Activated CD8-positive, alpha-beta T cell treated with anti-CD3 and anti-CD28 coated beads, Interleukin-2, amount 10 ng/mL, durations not matched to agents 7 days and 5 days (primary cell): ENCODE measurements around the gene GUCA2A. TPM values are rescaled to one million over a fixed set of nuclear protein-coding genes. Genes with fewer than 3 reads are reported as not detected.
"Not testable (repeated sequence)": the region's sequence is repeated elsewhere in the genome, so short reads cannot be mapped to it uniquely, and the experiment has no call there.

Experiments
- ATAC-seq: fragments of 150-1000 bp; cut with Tn5 transposase; one replicate; pipeline ENCODE4 v1.10.0; 2021; ENCODE audit warnings: moderate library complexity
- CTCF ChIA-PET: fragments of 350-600 bp; sonication (Branson Sonifier 250); formaldehyde crosslinking; loops from one replicate; lab custom pipeline; 2021; ENCODE audit warnings: antibody characterized with exemption; lab: Charles Lee
- POLR2A ChIA-PET: fragments of 350-600 bp; sonication (Branson Sonifier 250); formaldehyde crosslinking; loops from one replicate; lab custom pipeline; 2021; ENCODE audit warnings: antibody characterized with exemption; lab: Charles Lee
- DNase-seq: peaks from one replicate; pipeline ENCODE4 v3.0.0-alpha.2; 2020
- H3K27ac Mint-ChIP-seq: one replicate; pipeline ENCODE4 v1.8.0; 2021; ENCODE audit warnings: mild to moderate bottlenecking, mixed read lengths
- H3K27me3 Mint-ChIP-seq: one replicate; pipeline ENCODE4 v1.8.0; 2021; ENCODE audit warnings: low read depth, mixed read lengths
- H3K36me3 Mint-ChIP-seq: one replicate; pipeline ENCODE4 v1.8.0; 2021; ENCODE audit warnings: low read depth, mixed read lengths
- H3K4me1 Mint-ChIP-seq: one replicate; pipeline ENCODE4 v1.8.0; 2021; ENCODE audit warnings: low read depth, mixed read lengths
- H3K4me3 Mint-ChIP-seq: one replicate; pipeline ENCODE4 v1.8.0; 2021; ENCODE audit warnings: mild to moderate bottlenecking, mixed read lengths
- H3K9me3 Mint-ChIP-seq: one replicate; pipeline ENCODE4 v1.8.0; 2022; ENCODE audit warnings: mixed read lengths; ENCODE audit not compliant: insufficient read depth
- total RNA-seq, 2 experiments: library from RNA; stranded (reverse); gene quantifications; one replicate each; pipeline ENCODE4 v1.2.3, GENCODE V29; 2021

GUCA2A gene
- not detected for total RNA-seq

- H3K27ac Mint-ChIP-seq, result no peak within 1 kb of the TSS
- peaks cover 13% of the 10 kb centered on the region for H3K9me3 Mint-ChIP-seq
- POLR2A ChIA-PET, result no interaction called here
- peaks cover 5% of the 10 kb centered on the region for H3K27me3 Mint-ChIP-seq
- no peak within 1 kb of the TSS for H3K4me3 Mint-ChIP-seq
- H3K36me3 Mint-ChIP-seq, result no peaks in the 10 kb centered on the region
- DNase-seq (no peak), ATAC-seq (no peak)
- CTCF ChIA-PET, result interaction anchor here (6.1 kb wide), 1 partner anchor 8 kb away, joined by 32 read pairs; no protein-coding TSS in a partner anchor
- peaks cover 6% of the 10 kb centered on the region for H3K4me1 Mint-ChIP-seq
Observed at GRCh38 chr1:42164551-42165420, at the start of gene GUCA2A. TSS of gene GUCA2A (minus strand) at chr1:42164745. CDS start at chr1:42164712, 33 bp downstream.

GRCh38 chr1:42211224-42211623 is 46.7 kb upstream of the GUCA2A start:
- DNase-seq (no peak), ATAC-seq (no peak)
- Mint-ChIP-seq H3K9me3 (peaks cover 29% of the 10 kb centered on the region), H3K27me3 (no peaks in the 10 kb centered on the region), H3K4me3 (no peak overlapping the region), H3K27ac (no peak overlapping the region), H3K36me3 (peaks cover 63% of the 10 kb centered on the region), H3K4me1 (peaks cover 6% of the 10 kb centered on the region)
- CTCF ChIA-PET, result interaction anchor here (1.1 kb wide), 1 partner anchor 38 kb away, joined by 3 read pairs; no protein-coding TSS in a partner anchor
- POLR2A ChIA-PET, result no interaction called here

- ATAC-seq, result no peak
- DNase-seq, result no peak
- H3K9me3 Mint-ChIP-seq, result peaks cover 29% of the 10 kb centered on the region
- H3K4me3 Mint-ChIP-seq, result no peak overlapping the region
- H3K27ac Mint-ChIP-seq, result no peak overlapping the region
- ChIA-PET POLR2A (no interaction called here), CTCF (interaction anchor here (1.1 kb wide), 1 partner anchor 37 kb away, joined by 3 read pairs; no protein-coding TSS in a partner anchor)
- peaks cover 7% of the 10 kb centered on the region for H3K4me1 Mint-ChIP-seq
- H3K36me3 Mint-ChIP-seq, result peaks cover 68% of the 10 kb centered on the region
- H3K27me3 Mint-ChIP-seq, result no peaks in the 10 kb centered on the region
Observed at GRCh38 chr1:42210421-42211133, 46.0 kb upstream of the GUCA2A start.

DNA sequence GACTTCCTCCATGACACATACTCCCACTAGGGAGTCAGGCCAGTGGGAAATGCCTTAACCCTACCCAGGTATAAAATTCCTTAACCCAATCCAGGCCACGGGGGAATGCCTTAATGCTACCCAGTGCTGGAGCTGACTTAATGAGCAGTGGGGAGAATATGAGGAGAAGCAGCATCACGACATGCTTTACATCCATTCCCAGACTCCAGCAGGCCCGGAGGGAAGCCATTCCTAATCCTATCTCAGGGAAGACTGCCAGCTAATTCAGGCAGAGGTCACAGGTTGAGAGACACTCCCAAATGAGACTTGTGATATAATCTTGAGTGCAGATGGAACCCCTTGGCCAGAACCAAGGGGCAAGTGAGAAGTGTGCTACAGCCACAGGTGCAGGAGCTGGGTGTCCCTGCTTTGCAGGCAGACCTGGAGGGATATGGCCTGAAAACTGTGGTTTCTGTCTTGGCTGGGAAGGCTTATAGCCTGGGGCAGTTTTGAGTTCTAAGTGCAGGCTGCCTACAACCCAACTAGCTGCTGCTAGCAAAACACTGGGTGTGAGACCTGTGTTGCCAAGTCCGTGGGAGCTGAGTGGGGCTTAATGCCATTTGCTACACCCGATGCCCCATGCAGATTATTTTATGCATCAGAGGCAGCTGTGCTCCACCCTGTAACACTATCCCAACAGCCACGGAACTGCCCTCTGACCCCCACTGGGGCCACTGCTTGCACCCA is 45.1 kb upstream of the GUCA2A start:
- CTCF ChIA-PET, result interaction anchor here (1.1 kb wide), 1 partner anchor 36 kb away, joined by 3 read pairs; no protein-coding TSS in a partner anchor
- H3K27ac Mint-ChIP-seq, result no peak overlapping the region
- ATAC-seq (no peak), DNase-seq (no peak)
- no peak overlapping the region for H3K4me3 Mint-ChIP-seq
- H3K9me3 Mint-ChIP-seq, result peaks cover 22% of the 10 kb centered on the region
- peaks cover 74% of the 10 kb centered on the region for H3K36me3 Mint-ChIP-seq
- no peaks in the 10 kb centered on the region for H3K27me3 Mint-ChIP-seq
- peaks cover 7% of the 10 kb centered on the region for H3K4me1 Mint-ChIP-seq
- POLR2A ChIA-PET, result no interaction called here

DNA sequence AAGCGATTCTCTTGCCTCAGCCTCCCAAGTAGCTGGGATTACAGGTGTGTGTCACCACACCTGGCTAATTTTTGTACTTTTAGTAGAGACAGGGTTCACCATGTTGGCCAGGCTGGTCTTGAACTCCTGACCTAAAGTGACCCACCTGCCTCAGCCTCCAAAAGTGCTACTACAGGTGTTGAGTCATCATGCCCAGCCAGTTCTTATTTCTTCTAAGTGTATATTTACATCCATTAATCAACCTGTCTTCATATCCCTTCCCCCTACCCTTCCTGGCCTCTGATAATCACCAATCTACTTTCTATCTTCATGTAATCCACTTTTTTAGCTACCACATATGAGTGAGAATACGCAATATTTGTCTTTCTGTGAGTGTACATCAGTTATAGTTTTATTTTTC is 42.4 kb upstream of the GUCA2A start:
- Mint-ChIP-seq H3K9me3 (peaks cover 16% of the 10 kb centered on the region), H3K36me3 (peaks cover 79% of the 10 kb centered on the region)
- H3K4me3 Mint-ChIP-seq, H3K27ac Mint-ChIP-seq, DNase-seq, ATAC-seq, CTCF ChIA-PET, H3K4me1 Mint-ChIP-seq, H3K27me3 Mint-ChIP-seq, POLR2A ChIA-PET: not testable (repeated sequence)

DNA sequence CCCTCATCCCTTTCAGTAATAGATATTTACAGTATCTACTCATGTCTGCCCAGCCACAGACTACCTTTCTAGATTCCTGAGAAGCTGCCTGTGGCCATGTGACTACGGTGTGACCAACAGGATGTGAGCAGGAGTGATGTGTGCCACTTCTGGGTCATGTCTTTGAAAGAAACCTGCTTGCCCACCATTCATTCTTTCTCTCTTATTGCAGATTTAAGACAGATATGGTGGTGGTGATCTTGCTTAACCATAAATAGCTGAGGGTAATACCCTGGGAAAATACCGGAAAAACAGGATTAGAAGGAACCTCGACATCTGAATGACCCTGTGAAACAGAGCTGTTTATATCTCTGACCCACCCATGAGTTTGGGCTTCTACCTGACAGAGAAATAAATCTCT is 41.6 kb upstream of the GUCA2A start:
- no peak for ATAC-seq
- peaks cover 79% of the 10 kb centered on the region for H3K36me3 Mint-ChIP-seq
- no peak overlapping the region for H3K4me3 Mint-ChIP-seq
- no peak for DNase-seq
- CTCF ChIA-PET, result no interaction called here
- peaks cover 2% of the 10 kb centered on the region for H3K4me1 Mint-ChIP-seq
- H3K27me3 Mint-ChIP-seq, result no peaks in the 10 kb centered on the region
- POLR2A ChIA-PET, result no interaction called here
- peaks cover 16% of the 10 kb centered on the region for H3K9me3 Mint-ChIP-seq
- H3K27ac Mint-ChIP-seq, result no peak overlapping the region

DNA sequence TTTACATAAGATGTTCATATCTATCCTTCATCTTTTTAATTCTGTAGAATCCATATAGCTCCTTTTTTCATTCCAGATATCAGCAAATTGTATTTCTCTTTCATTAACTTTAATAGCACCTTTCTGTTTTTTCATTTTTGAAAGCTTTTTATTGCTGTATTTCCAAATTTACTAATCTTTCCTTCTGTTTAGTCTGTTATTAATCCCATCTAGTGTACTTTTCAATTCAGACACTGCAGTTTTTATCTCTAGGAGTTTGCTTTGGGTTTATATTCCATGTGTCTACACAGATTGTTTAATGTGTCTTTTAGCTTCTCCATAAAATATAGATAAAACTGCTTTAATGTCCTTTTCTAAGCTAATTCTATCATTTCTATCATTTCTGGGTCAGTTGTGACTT is 37.4 kb upstream of the GUCA2A start:
- CTCF ChIA-PET, result interaction anchor here (1.4 kb wide), 1 partner anchor 28 kb away, joined by 7 read pairs; no protein-coding TSS in a partner anchor
- POLR2A ChIA-PET, result no interaction called here

GRCh38 chr1:42198251-42198650 is 33.7 kb upstream of the GUCA2A start:
- ATAC-seq (no peak), DNase-seq (no peak)
- ChIA-PET CTCF (no interaction called here), POLR2A (no interaction called here)
- peaks cover 52% of the 10 kb centered on the region for H3K36me3 Mint-ChIP-seq
- H3K9me3 Mint-ChIP-seq, result peaks cover 5% of the 10 kb centered on the region
- H3K4me3 Mint-ChIP-seq, result no peak overlapping the region
- H3K4me1 Mint-ChIP-seq, result no peaks in the 10 kb centered on the region
- H3K27ac Mint-ChIP-seq, result no peak overlapping the region
- H3K27me3 Mint-ChIP-seq, result no peaks in the 10 kb centered on the region

More for the DNA sequence above, 37.4 kb upstream of the GUCA2A start:
- H3K36me3 Mint-ChIP-seq, result peaks cover 70% of the 10 kb centered on the region
- peaks cover 2% of the 10 kb centered on the region for H3K4me1 Mint-ChIP-seq
- DNase-seq, result no peak
- peaks cover 8% of the 10 kb centered on the region for H3K9me3 Mint-ChIP-seq
- no peak overlapping the region for H3K27ac Mint-ChIP-seq
- H3K27me3 Mint-ChIP-seq, result no peaks in the 10 kb centered on the region
- H3K4me3 Mint-ChIP-seq, result no peak overlapping the region
- ATAC-seq, result no peak

- Mint-ChIP-seq H3K9me3 (no peaks in the 10 kb centered on the region), H3K27me3 (no peaks in the 10 kb centered on the region), H3K4me3 (no peak overlapping the region), H3K36me3 (peaks cover 38% of the 10 kb centered on the region), H3K4me1 (peaks cover 12% of the 10 kb centered on the region), H3K27ac (no peak overlapping the region)
- CTCF ChIA-PET, result interaction anchor here (1.7 kb wide), 1 partner anchor 22 kb away, joined by 7 read pairs; no protein-coding TSS in a partner anchor
- no peak for DNase-seq
- no peak for ATAC-seq
- POLR2A ChIA-PET, result no interaction called here
Observed at GRCh38 chr1:42195841-42196240, 31.3 kb upstream of the GUCA2A start.

DNA sequence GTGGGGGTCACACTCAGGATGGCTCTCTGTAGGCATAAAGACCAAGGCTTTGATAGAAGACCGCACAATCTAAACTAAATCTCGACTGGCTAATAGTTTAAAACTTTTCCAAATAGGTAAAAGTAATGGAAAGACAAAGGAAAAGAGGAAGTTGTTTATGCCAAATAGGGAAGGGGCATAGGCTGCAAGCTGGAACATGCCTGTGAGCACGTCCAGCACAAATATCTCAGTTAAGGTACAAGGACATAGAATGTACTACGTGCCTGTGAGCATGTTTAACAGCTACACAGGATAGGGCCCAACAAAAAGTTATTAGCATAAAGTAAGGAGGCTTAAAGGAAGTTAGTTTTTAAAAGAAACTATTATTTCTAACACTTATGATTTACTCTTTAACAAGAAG is 27.6 kb upstream of the GUCA2A start:
- Mint-ChIP-seq H3K4me3 (no peak overlapping the region), H3K27me3 (no peaks in the 10 kb centered on the region), H3K4me1 (peaks cover 12% of the 10 kb centered on the region), H3K36me3 (peaks cover 31% of the 10 kb centered on the region), H3K27ac (no peak overlapping the region), H3K9me3 (no peaks in the 10 kb centered on the region)
- POLR2A ChIA-PET, result no interaction called here
- DNase-seq (no peak), ATAC-seq (no peak)
- CTCF ChIA-PET, result interaction anchor here (1.0 kb wide), 1 partner anchor 19 kb away, joined by 5 read pairs; no protein-coding TSS in a partner anchor

- CTCF ChIA-PET, result interaction anchor here (0.9 kb wide), 1 partner anchor 18 kb away, joined by 3 read pairs; no protein-coding TSS in a partner anchor
Observed at GRCh38 chr1:42191319-42191718, 26.8 kb upstream of the GUCA2A start.

More at GRCh38 chr1:42191319-42191718, 26.8 kb upstream of the GUCA2A start:
- Mint-ChIP-seq H3K36me3 (peaks cover 30% of the 10 kb centered on the region), H3K27me3 (no peaks in the 10 kb centered on the region), H3K27ac (no peak overlapping the region), H3K4me1 (peaks cover 12% of the 10 kb centered on the region), H3K4me3 (no peak overlapping the region), H3K9me3 (no peaks in the 10 kb centered on the region)
- no peak for ATAC-seq
- DNase-seq, result no peak
- POLR2A ChIA-PET, result no interaction called here
